Epithelial cell of proximal tubule (primary cell): Measurements from ENCODE around the gene SPOCD1. TPM values are rescaled to one million over a fixed set of nuclear protein-coding genes. Genes with fewer than 3 reads are reported as not detected.

Experiments used
- total RNA-seq: library from RNA; depleted of rRNA; stranded (reverse); fragments of >200 nt; gene quantifications from 2 replicates; pipeline ENCODE4 v1.2.3, GENCODE V29; 2015

Gene SPOCD1
- total RNA-seq, 1 donor from 2014 or later, result 18.4 TPM

Other genes with a start within 250 kb of the SPOCD1 start
- gene TINAGL1, start 239.5 kb downstream of the SPOCD1 start, total RNA-seq, result 215 and 230 TPM in 2 replicates
- gene HCRTR1, start 198.3 kb downstream of the SPOCD1 start, total RNA-seq, result not detected in 2 replicates
- gene PEF1, start 171.1 kb downstream of the SPOCD1 start, total RNA-seq, result 71.7 and 116 TPM in 2 replicates
- gene COL16A1, start 112.0 kb downstream of the SPOCD1 start, total RNA-seq, result 5.2 and 5.3 TPM in 2 replicates
- gene ADGRB2, start 51.7 kb downstream of the SPOCD1 start, total RNA-seq, result 0.65 and 1.2 TPM in 2 replicates
- 160 TPM in 2 replicates for gene PTP4A2, start 122.3 kb upstream of the SPOCD1 start, total RNA-seq
- gene KHDRBS1, start 197.8 kb upstream of the SPOCD1 start, total RNA-seq, result 69.6 and 139 TPM in 2 replicates